ENCODE measurements around the gene EFCAB5.

EFCAB5 gene

GRCh38 chr17:30041551-30041950 is 100.1 kb downstream of the EFCAB5 start:
- no peak for ATAC-seq (ENCODE audit: insufficient read depth, low read depth)
- Histone ChIP-seq H3K79me2 (ENCODE audit: insufficient read depth, low read length) (no peaks in the 10 kb centered on the region), H4K20me1 (ENCODE audit: insufficient read depth, low read length) (no peaks in the 10 kb centered on the region), H3K4me1 (ENCODE audit: insufficient read depth, low read length) (peaks cover 6% of the 10 kb centered on the region; the same call in 1 of the 2 replicates), H3K9ac (ENCODE audit: low read depth, low read length) (no peak overlapping the region), H3K27me3 (ENCODE audit: insufficient read depth, low read length, poor library complexity) (no peaks in the 10 kb centered on the region), H3K9me3 (ENCODE audit: insufficient read depth, low read length, severe bottlenecking) (no peaks in the 10 kb centered on the region), H3K36me3 (ENCODE audit: insufficient read depth, low read length) (no peaks in the 10 kb centered on the region), H3K4me3 (ENCODE audit: low read depth in 1 of 2, low read length in 2 of 2) (no peak overlapping the region), H3K27ac (ENCODE audit: low read length) (no peak overlapping the region), H3K4me2 (ENCODE audit: insufficient read depth, low read length) (no peak overlapping the region), H2AFZ (ENCODE audit: low read depth, low read length) (no peak overlapping the region)
- no peak for DNase-seq
- TF ChIP-seq EZH2 (IDR thresholded peaks at IDR 0.05; ENCODE audit: borderline replicate concordance, low read depth, low read length, severe bottlenecking), result no peak

DNA sequence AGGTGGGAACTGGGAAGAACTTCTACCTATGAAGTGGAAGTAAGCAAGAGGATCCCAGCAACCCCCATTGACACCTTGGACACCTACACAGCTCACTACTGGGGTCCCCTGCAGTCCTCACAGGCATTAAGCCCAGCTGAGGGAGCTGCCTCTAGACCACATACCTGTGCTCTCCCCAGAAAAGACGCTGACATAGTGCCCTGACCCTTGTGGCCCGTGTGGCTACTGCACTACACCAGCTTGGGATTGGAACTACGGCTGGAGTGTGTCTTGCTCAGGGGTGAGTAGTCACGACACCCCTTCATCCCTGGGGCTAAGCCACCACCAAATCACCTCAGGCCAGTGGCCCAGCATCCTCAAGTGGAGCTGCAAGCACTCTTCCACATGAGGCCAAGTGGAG is 120.9 kb downstream of the EFCAB5 start:
- Histone ChIP-seq H3K4me2 (ENCODE audit: insufficient read depth, low read length) (no peak overlapping the region), H3K9ac (ENCODE audit: low read depth, low read length) (no peak overlapping the region), H2AFZ (ENCODE audit: low read depth, low read length) (no peak overlapping the region), H3K27ac (ENCODE audit: low read length) (no peak overlapping the region), H3K9me3 (ENCODE audit: insufficient read depth, low read length, severe bottlenecking) (peaks cover 16% of the 10 kb centered on the region), H3K36me3 (ENCODE audit: insufficient read depth, low read length) (no peaks in the 10 kb centered on the region), H3K79me2 (ENCODE audit: insufficient read depth, low read length) (no peaks in the 10 kb centered on the region), H4K20me1 (ENCODE audit: insufficient read depth, low read length) (no peaks in the 10 kb centered on the region), H3K4me1 (ENCODE audit: insufficient read depth, low read length) (no peaks in the 10 kb centered on the region), H3K4me3 (ENCODE audit: low read depth in 1 of 2, low read length in 2 of 2) (no peak overlapping the region), H3K27me3 (ENCODE audit: insufficient read depth, low read length, poor library complexity) (peaks cover 3% of the 10 kb centered on the region)
- TF ChIP-seq EZH2 (IDR thresholded peaks at IDR 0.05; ENCODE audit: borderline replicate concordance, low read depth, low read length, severe bottlenecking) (no peak), CTCF (IDR thresholded peaks at IDR 0.05; ENCODE audit: borderline replicate concordance, extremely low read depth, low read length, poor library complexity, severe bottlenecking) (no peak)
- DNase-seq, result no peak
- ATAC-seq (ENCODE audit: insufficient read depth, low read depth), result no peak

DNA sequence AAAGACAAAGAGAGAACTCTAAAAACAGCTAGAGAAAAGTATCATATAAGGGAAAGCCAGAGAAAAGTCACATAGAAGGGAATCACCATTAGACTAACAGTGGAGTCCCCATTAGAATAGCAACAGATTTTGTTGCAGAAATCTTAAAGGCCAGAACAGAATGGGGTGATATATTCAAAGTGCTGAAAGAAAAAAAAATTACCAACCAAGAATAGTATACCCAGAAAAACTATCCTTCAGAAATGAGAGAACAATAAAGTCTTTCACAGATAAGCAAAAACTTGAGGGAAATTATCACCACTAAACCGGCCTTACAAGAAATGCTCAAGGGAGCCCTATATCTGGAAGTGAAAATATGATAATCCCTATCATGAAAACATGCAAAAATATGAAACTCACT is 123.3 kb downstream of the EFCAB5 start:
- no peak overlapping the region for H2AFZ ChIP-seq (ENCODE audit: low read depth, low read length)
- no peak overlapping the region for H3K27ac ChIP-seq (ENCODE audit: low read length)
- no peaks in the 10 kb centered on the region for H3K79me2 ChIP-seq (ENCODE audit: insufficient read depth, low read length)
- H3K9me3 ChIP-seq (ENCODE audit: insufficient read depth, low read length, severe bottlenecking), result peaks cover 16% of the 10 kb centered on the region
- no peaks in the 10 kb centered on the region for H3K4me1 ChIP-seq (ENCODE audit: insufficient read depth, low read length)
- no peak overlapping the region for H3K9ac ChIP-seq (ENCODE audit: low read depth, low read length)
- H3K4me3 ChIP-seq (ENCODE audit: low read depth in 1 of 2, low read length in 2 of 2), result no peak overlapping the region
- H3K4me2 ChIP-seq (ENCODE audit: insufficient read depth, low read length), result no peak overlapping the region
- TF ChIP-seq CTCF (IDR thresholded peaks at IDR 0.05; ENCODE audit: borderline replicate concordance, extremely low read depth, low read length, poor library complexity, severe bottlenecking), result no peak
- no peak for TF ChIP-seq EZH2 (IDR thresholded peaks at IDR 0.05; ENCODE audit: borderline replicate concordance, low read depth, low read length, severe bottlenecking)
- peaks cover 3% of the 10 kb centered on the region for H3K27me3 ChIP-seq (ENCODE audit: insufficient read depth, low read length, poor library complexity)
- DNase-seq (no peak), ATAC-seq (ENCODE audit: insufficient read depth, low read depth) (no peak)
- H3K36me3 ChIP-seq (ENCODE audit: insufficient read depth, low read length), result no peaks in the 10 kb centered on the region
- no peaks in the 10 kb centered on the region for H4K20me1 ChIP-seq (ENCODE audit: insufficient read depth, low read length)

DNA sequence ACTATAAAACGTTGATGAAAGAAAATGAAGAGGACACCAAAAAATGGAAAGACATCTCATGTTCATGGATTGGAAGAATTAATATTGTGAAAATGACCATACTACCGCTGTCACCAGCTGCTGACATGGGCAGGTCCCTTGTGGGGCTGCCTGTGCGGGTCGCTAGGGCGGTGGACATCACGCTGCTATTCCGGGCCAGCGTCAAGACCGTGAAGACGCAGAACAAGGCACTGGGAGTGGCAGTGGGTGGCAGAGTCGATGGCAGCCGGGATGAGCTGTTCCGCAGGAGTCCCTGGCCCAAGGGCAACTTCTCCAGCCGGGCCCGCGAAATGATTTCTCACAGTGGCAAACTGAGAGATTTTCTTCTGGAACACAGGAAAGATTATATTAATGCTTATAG is 127.0 kb downstream of the EFCAB5 start:
- ATAC-seq (ENCODE audit: insufficient read depth, low read depth) (no peak), DNase-seq (no peak)
- Histone ChIP-seq H3K9me3 (ENCODE audit: insufficient read depth, low read length, severe bottlenecking) (peaks cover 11% of the 10 kb centered on the region), H3K4me1 (ENCODE audit: insufficient read depth, low read length) (no peaks in the 10 kb centered on the region), H3K4me3 (ENCODE audit: low read depth in 1 of 2, low read length in 2 of 2) (no peak overlapping the region), H3K4me2 (ENCODE audit: insufficient read depth, low read length) (no peak overlapping the region), H3K27ac (ENCODE audit: low read length) (no peak overlapping the region), H2AFZ (ENCODE audit: low read depth, low read length) (no peak overlapping the region), H3K9ac (ENCODE audit: low read depth, low read length) (no peak overlapping the region), H3K79me2 (ENCODE audit: insufficient read depth, low read length) (no peaks in the 10 kb centered on the region), H3K36me3 (ENCODE audit: insufficient read depth, low read length) (no peaks in the 10 kb centered on the region), H3K27me3 (ENCODE audit: insufficient read depth, low read length, poor library complexity) (peaks cover 3% of the 10 kb centered on the region), H4K20me1 (ENCODE audit: insufficient read depth, low read length) (no peaks in the 10 kb centered on the region)
- no peak for TF ChIP-seq CTCF (IDR thresholded peaks at IDR 0.05; ENCODE audit: borderline replicate concordance, extremely low read depth, low read length, poor library complexity, severe bottlenecking)
- no peak for TF ChIP-seq EZH2 (IDR thresholded peaks at IDR 0.05; ENCODE audit: borderline replicate concordance, low read depth, low read length, severe bottlenecking)

Data from DND-41 (cell line).